Activated CD4-positive, alpha-beta memory T cell treated with anti-CD3 and anti-CD28 coated beads for 36 hours (primary cell): ENCODE data around the gene MSRB1. TPM values are rescaled to one million over a fixed set of nuclear protein-coding genes. Genes with fewer than 3 reads are reported as not detected.

Experiments used
- CTCF ChIA-PET: fragments of 350-600 bp; sonication (Branson Sonifier 250); formaldehyde crosslinking; loops from one replicate; lab custom pipeline; 2021; ENCODE audit warnings: antibody characterized with exemption, inconsistent platforms; lab: Charles Lee
- POLR2A ChIA-PET: fragments of 350-600 bp; sonication (Branson Sonifier 250); formaldehyde crosslinking; loops from one replicate; lab custom pipeline; 2021; ENCODE audit warnings: antibody characterized with exemption; lab: Charles Lee
- DNase-seq: peaks from one replicate; pipeline ENCODE4 v3.0.0-alpha.2; 2020
- H3K27ac Mint-ChIP-seq: one replicate; pipeline ENCODE4 v1.8.0; 2021; ENCODE audit warnings: mixed read lengths
- H3K27me3 Mint-ChIP-seq: one replicate; pipeline ENCODE4 v1.8.0; 2021; ENCODE audit warnings: mixed read lengths
- H3K36me3 Mint-ChIP-seq: one replicate; pipeline ENCODE4 v1.8.0; 2021; ENCODE audit warnings: mixed read lengths
- H3K4me1 Mint-ChIP-seq: one replicate; pipeline ENCODE4 v1.8.0; 2021; ENCODE audit warnings: low read depth, mixed read lengths
- H3K4me3 Mint-ChIP-seq: one replicate; pipeline ENCODE4 v1.8.0; 2021; ENCODE audit warnings: mild to moderate bottlenecking, mixed read lengths
- H3K9me3 Mint-ChIP-seq: one replicate; pipeline ENCODE4 v1.8.0; 2021; ENCODE audit warnings: mixed read lengths
- intact Hi-C: fragments of 100-400 bp; cut with micrococcal nuclease; formaldehyde crosslinking; loops from one replicate; pipeline ENCODE4 v1.15.1; 2023
- total RNA-seq, 2 experiments: library from RNA; stranded (reverse); gene quantifications; one replicate each; pipeline ENCODE4 v1.2.3, GENCODE V29; 2021

MSRB1 gene
- total RNA-seq, 2 experiments from 2014 or later, result 20.7 to 23.6 TPM

- Mint-ChIP-seq H3K4me1 (peaks cover 5% of the 10 kb centered on the region), H3K36me3 (peaks cover 30% of the 10 kb centered on the region), H3K4me3 (no peak overlapping the region), H3K9me3 (no peaks in the 10 kb centered on the region), H3K27ac (no peak overlapping the region), H3K27me3 (peaks cover 21% of the 10 kb centered on the region)
- CTCF ChIA-PET, result interaction anchor here (1.2 kb wide), 1 partner anchor 10 kb away, joined by 3 read pairs; no protein-coding TSS in a partner anchor
- POLR2A ChIA-PET, result no interaction called here
- intact Hi-C loops, result no loop called here
- DNase-seq, result no peak
These were observed 34.9 kb upstream of the MSRB1 start for GRCh38 chr16:1977875-1978268.

GRCh38 chr16:1976951-1977874, 34.2 kb upstream of the MSRB1 start:
- CTCF ChIA-PET, result interaction anchor here (1.2 kb wide), 1 partner anchor 11 kb away, joined by 3 read pairs; no protein-coding TSS in a partner anchor
- no peak for DNase-seq
- Mint-ChIP-seq H3K4me3 (no peak overlapping the region), H3K9me3 (no peaks in the 10 kb centered on the region), H3K27me3 (peaks cover 15% of the 10 kb centered on the region), H3K27ac (no peak overlapping the region), H3K36me3 (peaks cover 32% of the 10 kb centered on the region), H3K4me1 (peaks cover 7% of the 10 kb centered on the region)
- POLR2A ChIA-PET, result interaction anchor here (1.8 kb wide), 1 partner anchor 13 kb away, joined by 9 read pairs; the partner anchor contains the start of gene RPS2
- intact Hi-C loops, result no loop called here

GRCh38 chr16:1976216-1976520, 33.2 kb upstream of the MSRB1 start:
- H3K4me1 Mint-ChIP-seq, result peaks cover 15% of the 10 kb centered on the region
- H3K4me3 Mint-ChIP-seq, result no peak overlapping the region
- H3K36me3 Mint-ChIP-seq, result peaks cover 39% of the 10 kb centered on the region
- ChIA-PET CTCF (no interaction called here), POLR2A (interaction anchor here (1.8 kb wide), 1 partner anchor 12 kb away, joined by 9 read pairs; the partner anchor contains the start of gene RPS2)
- no peaks in the 10 kb centered on the region for H3K9me3 Mint-ChIP-seq
- intact Hi-C loops, result no loop called here
- H3K27ac Mint-ChIP-seq, result no peak overlapping the region
- peaks cover 9% of the 10 kb centered on the region for H3K27me3 Mint-ChIP-seq
- no peak for DNase-seq

GRCh38 chr16:1975432-1976215, 32.6 kb upstream of the MSRB1 start:
- Mint-ChIP-seq H3K4me3 (no peak overlapping the region), H3K27ac (no peak overlapping the region), H3K9me3 (no peaks in the 10 kb centered on the region), H3K36me3 (peaks cover 39% of the 10 kb centered on the region), H3K4me1 (peaks cover 20% of the 10 kb centered on the region), H3K27me3 (peaks cover 3% of the 10 kb centered on the region)
- CTCF ChIA-PET, result no interaction called here
- POLR2A ChIA-PET, result interaction anchor here (0.8 to 1.8 kb wide), 2 partner anchors 11 kb away, joined by 3 to 9 read pairs; partner anchors contain the start of gene RPS2
- DNase-seq, result no peak
- intact Hi-C loops, result no loop called here

- Mint-ChIP-seq H3K4me1 (peaks cover 20% of the 10 kb centered on the region), H3K9me3 (no peaks in the 10 kb centered on the region), H3K27ac (no peak overlapping the region), H3K36me3 (peaks cover 38% of the 10 kb centered on the region), H3K27me3 (no peaks in the 10 kb centered on the region), H3K4me3 (no peak overlapping the region)
- intact Hi-C loops, result no loop called here
- ChIA-PET POLR2A (interaction anchor here (0.8 to 1.0 kb wide), 2 partner anchors 9 to 10 kb away, joined by 3 to 4 read pairs; partner anchors contain the start of gene RPS2), CTCF (no interaction called here)
- DNase-seq, result no peak
These were observed 31.4 kb upstream of the MSRB1 start for GRCh38 chr16:1974157-1975070.

- Mint-ChIP-seq H3K4me1 (peaks cover 20% of the 10 kb centered on the region), H3K9me3 (no peaks in the 10 kb centered on the region), H3K36me3 (peaks cover 35% of the 10 kb centered on the region), H3K27ac (no peak overlapping the region), H3K27me3 (no peaks in the 10 kb centered on the region), H3K4me3 (peak overlapping the region; percentile 20)
- ChIA-PET CTCF (no interaction called here), POLR2A (interaction anchor here (1.0 kb wide), 1 partner anchor 8 kb away, joined by 4 read pairs; the partner anchor contains the start of gene RPS2)
- DNase-seq, result no peak
- intact Hi-C loops, result no loop called here
These were observed 30.6 kb upstream of the MSRB1 start for GRCh38 chr16:1973461-1974156.

- Mint-ChIP-seq H3K27me3 (no peaks in the 10 kb centered on the region), H3K9me3 (no peaks in the 10 kb centered on the region), H3K4me1 (peaks cover 20% of the 10 kb centered on the region), H3K4me3 (peak overlapping the region; percentile 100), H3K27ac (no peak overlapping the region), H3K36me3 (peaks cover 31% of the 10 kb centered on the region)
- ChIA-PET POLR2A (interaction anchor here (0.9 to 2.5 kb wide), 8 partner anchors 9 to 190 kb away, joined by 3 to 15 read pairs (median 9); partner anchors contain the start of genes NDUFB10, NOXO1, NUBP2 and SPSB3), CTCF (no interaction called here)
- intact Hi-C loops, result no loop called here
- DNase-seq, result peak; percentile 35
These were observed 29.5 kb upstream of the MSRB1 start for GRCh38 chr16:1972490-1972877.

- H3K27me3 Mint-ChIP-seq, result no peaks in the 10 kb centered on the region
These were observed 28.9 kb upstream of the MSRB1 start, which contains the start of gene TBL3 for GRCh38 chr16:1971796-1972489. TSS of gene TBL3 (plus strand) at chr16:1972053. CDS start at chr16:1972165, 112 bp downstream.

GRCh38 chr16:1968146-1968953, 25.4 kb upstream of the MSRB1 start:
- ChIA-PET CTCF (interaction anchor here (0.8 kb wide), 1 partner anchor 172 kb away, joined by 3 read pairs; no protein-coding TSS in a partner anchor), POLR2A (no interaction called here)
- Mint-ChIP-seq H3K9me3 (no peaks in the 10 kb centered on the region), H3K4me1 (peaks cover 29% of the 10 kb centered on the region), H3K36me3 (peaks cover 29% of the 10 kb centered on the region), H3K4me3 (no peak overlapping the region), H3K27me3 (no peaks in the 10 kb centered on the region), H3K27ac (no peak overlapping the region)
- DNase-seq, result no peak
- intact Hi-C loops, result no loop called here

More at GRCh38 chr16:1971796-1972489, 28.9 kb upstream of the MSRB1 start, which contains the start of gene TBL3:
- H3K36me3 Mint-ChIP-seq, result peaks cover 30% of the 10 kb centered on the region
- intact Hi-C loops, result no loop called here
- peak within 1 kb of the TSS; percentile 100 for H3K4me3 Mint-ChIP-seq
- ChIA-PET CTCF (interaction anchor here (0.6 to 1.4 kb wide), 3 partner anchors 32 to 607 kb away, joined by 3 read pairs; no protein-coding TSS in a partner anchor), POLR2A (interaction anchor here (0.9 to 2.5 kb wide), 10 partner anchors 9 to 189 kb away, joined by 3 to 15 read pairs (median 8); partner anchors contain the start of genes MSRB1, NDUFB10, NOXO1 and NTHL1)
- H3K27ac Mint-ChIP-seq, result peak within 1 kb of the TSS; percentile 100
- H3K9me3 Mint-ChIP-seq, result no peaks in the 10 kb centered on the region
- peaks cover 20% of the 10 kb centered on the region for H3K4me1 Mint-ChIP-seq
- DNase-seq, result peak; percentile 98
